Measurements from ENCODE around the gene CFAP45. TPM values are rescaled to one million over a fixed set of nuclear protein-coding genes. Genes with fewer than 3 reads are reported as not detected.
A peak's percentile ranks its signal among the peaks of the same experiment; 100 is the strongest.

Gene CFAP45
- polyA plus RNA-seq, 3 donors, result 0.12 to 1.0 TPM; not detected in 1

- peaks cover 0 to 9% of the 10 kb centered on the region in 2 donors for H3K36me3 Mint-ChIP-seq
Measured at GRCh38 chr1:159941141-159941540, 41.2 kb upstream of the CFAP45 start.

GRCh38 chr1:159940006-159940620, 40.1 kb upstream of the CFAP45 start:
- no peak for DNase-seq
- H3K9ac ChIP-seq (ENCODE audit: insufficient read depth, low read length, poor library complexity, severe bottlenecking), result no peak overlapping the region
- no peak for TF ChIP-seq CTCF (IDR thresholded peaks at IDR 0.05)
- WGBS (ENCODE audit: insufficient coverage), result 100% methylated on average over 3 of the region's 11 CpGs
- no peak overlapping the region for H3K4me3 ChIP-seq (replicated peaks in 1 of 3; ENCODE audit: low read depth in 2 of 3, low read length in 3 of 3)
- H3K9me3 ChIP-seq (replicated peaks in 1 of 2; ENCODE audit: control insufficient read depth in 1 of 2, insufficient read depth in 1 of 2, low read length in 2 of 2), result no peaks in the 10 kb centered on the region
- H3K4me2 ChIP-seq (replicated peaks; ENCODE audit: extremely low read depth, low read length, poor library complexity, severe bottlenecking), result no peak overlapping the region
- H3K9me3 Mint-ChIP-seq, result peaks cover 0 to 5% (median 0%) of the 10 kb centered on the region in 7 donors
- H3K4me3 Mint-ChIP-seq, result no peak overlapping the region
- H4K20me1 ChIP-seq (ENCODE audit: insufficient read depth, low read length), result no peaks in the 10 kb centered on the region
- peaks cover 8 to 18% (median 16%) of the 10 kb centered on the region in 3 donors for H3K27me3 Mint-ChIP-seq (ENCODE audit: low read depth in 3 of 3)
- H3K79me2 ChIP-seq (ENCODE audit: insufficient read depth, low read length), result peaks cover 63% of the 10 kb centered on the region
- H3K36me3 ChIP-seq (replicated peaks in 1 of 2; ENCODE audit: control insufficient read depth in 1 of 2, insufficient read depth in 2 of 2, low read length in 2 of 2), result no peaks in the 10 kb centered on the region
- H2AFZ ChIP-seq (ENCODE audit: insufficient read depth, low read depth, low read length, poor library complexity, severe bottlenecking), result no peak overlapping the region
- H3K27ac ChIP-seq (ENCODE audit: low read depth in 1 of 2, low read length in 2 of 2), result peak overlapping the region in 1 of 2 donors; percentile 14
- intact Hi-C loops (cut with micrococcal nuclease), result no loop called here
- peaks cover 49 to 62% of the 10 kb centered on the region in 2 donors for H3K4me1 ChIP-seq (ENCODE audit: control insufficient read depth in 1 of 2, insufficient read depth in 2 of 2, low read length in 2 of 2)
- H3K4me1 Mint-ChIP-seq, result peaks cover 78% of the 10 kb centered on the region
- peak overlapping the region in 2 of 7 donors; percentile 28 to 51 for H3K27ac Mint-ChIP-seq
- peaks cover 0 to 6% of the 10 kb centered on the region in 2 donors for H3K36me3 Mint-ChIP-seq
- H3K27me3 ChIP-seq (ENCODE audit: control insufficient read depth in 2 of 2, insufficient read depth in 2 of 2, low read length in 2 of 2), result peaks cover 4 to 9% of the 10 kb centered on the region in 2 donors

More at GRCh38 chr1:159941141-159941540, 41.2 kb upstream of the CFAP45 start:
- intact Hi-C loops (cut with micrococcal nuclease), result no loop called here
- Histone ChIP-seq H3K27me3 (ENCODE audit: control insufficient read depth in 2 of 2, insufficient read depth in 2 of 2, low read length in 2 of 2) (peaks cover 6 to 18% of the 10 kb centered on the region in 2 donors), H3K4me3 (replicated peaks in 1 of 3; ENCODE audit: low read depth in 2 of 3, low read length in 3 of 3) (no peak overlapping the region), H4K20me1 (ENCODE audit: insufficient read depth, low read length) (no peaks in the 10 kb centered on the region), H3K79me2 (ENCODE audit: insufficient read depth, low read length) (peaks cover 63% of the 10 kb centered on the region), H3K9me3 (replicated peaks in 1 of 2; ENCODE audit: control insufficient read depth in 1 of 2, insufficient read depth in 1 of 2, low read length in 2 of 2) (no peaks in the 10 kb centered on the region), H3K27ac (ENCODE audit: low read depth in 1 of 2, low read length in 2 of 2) (no peak overlapping the region), H3K4me2 (replicated peaks; ENCODE audit: extremely low read depth, low read length, poor library complexity, severe bottlenecking) (no peak overlapping the region), H3K4me1 (ENCODE audit: control insufficient read depth in 1 of 2, insufficient read depth in 2 of 2, low read length in 2 of 2) (peaks cover 50 to 65% of the 10 kb centered on the region in 2 donors), H3K9ac (ENCODE audit: insufficient read depth, low read length, poor library complexity, severe bottlenecking) (no peak overlapping the region), H2AFZ (ENCODE audit: insufficient read depth, low read depth, low read length, poor library complexity, severe bottlenecking) (no peak overlapping the region), H3K36me3 (replicated peaks in 1 of 2; ENCODE audit: control insufficient read depth in 1 of 2, insufficient read depth in 2 of 2, low read length in 2 of 2) (no peaks in the 10 kb centered on the region)
- H3K9me3 Mint-ChIP-seq, result peaks cover 0 to 8% (median 0%) of the 10 kb centered on the region in 7 donors
- no peak for TF ChIP-seq CTCF (IDR thresholded peaks at IDR 0.05)
- no peak overlapping the region for H3K4me3 Mint-ChIP-seq
- DNase-seq, result no peak
- WGBS (ENCODE audit: insufficient coverage), result 93% methylated on average over 2 of the region's 5 CpGs
- H3K27ac Mint-ChIP-seq, result peak overlapping the region in 1 of 7 donors; percentile 41
- peaks cover 19 to 27% (median 23%) of the 10 kb centered on the region in 3 donors for H3K27me3 Mint-ChIP-seq (ENCODE audit: low read depth in 3 of 3)
- peaks cover 77% of the 10 kb centered on the region for H3K4me1 Mint-ChIP-seq

Measured in CD14-positive monocyte (primary cell).